CD14-positive monocyte (primary cell): ENCODE measurements around the gene XIRP1. TPM values are rescaled to one million over a fixed set of nuclear protein-coding genes. Genes with fewer than 3 reads are reported as not detected.

Source experiments
- DNase-seq, 3 donors: peaks; one replicate each; pipeline ENCODE4 v3.0.0-alpha.2; 2011 to 2022
- H2AFZ ChIP-seq: 2 replicates; pipeline ENCODE4 v1.6.0; 2012; ENCODE audit warnings: mild to moderate bottlenecking, low read depth, low read length, inconsistent platforms; ENCODE audit not compliant: insufficient read depth, poor library complexity, severe bottlenecking
- H3K27ac ChIP-seq, 2 donors: 1 replicate in 1 of 2; 2 replicates in 1 of 2; pipeline ENCODE4 v1.5.1; 2012 to 2013; ENCODE audit warnings: low read length in 2 of 2, control low read depth in 1 of 2, inconsistent platforms in 1 of 2, low read depth in 1 of 2, mild to moderate bottlenecking in 1 of 2
- H3K27me3 ChIP-seq, 2 donors: one replicate each; pipeline versions ENCODE4 v1.6.0 to v1.6.1; 2011 to 2013; ENCODE audit warnings: low read length in 2 of 2; ENCODE audit not compliant: control insufficient read depth in 2 of 2, insufficient read depth in 2 of 2
- H3K36me3 ChIP-seq, 2 donors: replicated peaks in 1 of 2; 1 replicate in 1 of 2; 2 replicates in 1 of 2; pipeline versions ENCODE4 v1.5.1 to v1.6.1; 2012 to 2013; ENCODE audit warnings: low read length in 2 of 2, control low read depth in 1 of 2, inconsistent platforms in 1 of 2, mild to moderate bottlenecking in 1 of 2; ENCODE audit not compliant: insufficient read depth in 2 of 2, control insufficient read depth in 1 of 2
- H3K4me1 ChIP-seq, 2 donors: 1 replicate in 1 of 2; 2 replicates in 1 of 2; pipeline versions ENCODE4 v1.5.1 to v1.6.1; 2012 to 2013; ENCODE audit warnings: low read length in 2 of 2, control low read depth in 1 of 2, inconsistent platforms in 1 of 2, mild to moderate bottlenecking in 1 of 2, moderate library complexity in 1 of 2; ENCODE audit not compliant: insufficient read depth in 2 of 2, control insufficient read depth in 1 of 2
- H3K4me2 ChIP-seq: replicated peaks from 2 replicates; pipeline ENCODE3; 2012; ENCODE audit warnings: low read length, moderate library complexity, mild to moderate bottlenecking; ENCODE audit not compliant: poor library complexity, severe bottlenecking; ENCODE audit errors: extremely low read depth
- H3K4me3 ChIP-seq, 3 experiments: fragments of 200-600 bp in 1 of 3; sonication (generic) in 1 of 3; replicated peaks in 1 of 3; 1 replicate in 2 of 3; 2 replicates in 1 of 3; pipeline ENCODE4 v1.5.1; 2011 to 2013; ENCODE audit warnings: low read length in 3 of 3, mild to moderate bottlenecking in 3 of 3, control low read depth in 2 of 3, low read depth in 2 of 3, inconsistent platforms in 1 of 3, moderate library complexity in 1 of 3
- H3K79me2 ChIP-seq: 2 replicates; pipeline ENCODE4 v1.6.0; 2012; ENCODE audit warnings: mild to moderate bottlenecking, control low read depth, inconsistent platforms, low read length, moderate library complexity; ENCODE audit not compliant: insufficient read depth
- H3K9ac ChIP-seq: 2 replicates; pipeline ENCODE4 v1.6.0; 2017; ENCODE audit warnings: low read length, mild to moderate bottlenecking; ENCODE audit not compliant: insufficient read depth, poor library complexity, severe bottlenecking
- H3K9me3 ChIP-seq, 2 donors: replicated peaks in 1 of 2; 1 replicate in 1 of 2; 2 replicates in 1 of 2; pipeline versions ENCODE4 v1.5.1 to v1.6.1; 2012 to 2013; ENCODE audit warnings: low read length in 2 of 2, control low read depth in 1 of 2; ENCODE audit not compliant: control insufficient read depth in 1 of 2, insufficient read depth in 1 of 2
- H4K20me1 ChIP-seq: 2 replicates; pipeline ENCODE4 v1.6.0; 2012; ENCODE audit warnings: mild to moderate bottlenecking, low read length, control low read depth, moderate library complexity; ENCODE audit not compliant: insufficient read depth
- H3K27ac Mint-ChIP-seq, 7 donors: one replicate each; pipeline ENCODE4 v1.8.0; 2020; ENCODE audit warnings: mild to moderate bottlenecking in 7 of 7, mixed read lengths in 7 of 7, moderate library complexity in 6 of 7, inconsistent platforms in 2 of 7
- H3K27me3 Mint-ChIP-seq, 3 donors: one replicate each; pipeline ENCODE4 v1.8.0; 2021 to 2022; ENCODE audit warnings: low read depth in 3 of 3, mild to moderate bottlenecking in 3 of 3, mixed read lengths in 3 of 3, moderate library complexity in 3 of 3, inconsistent platforms in 1 of 3
- H3K36me3 Mint-ChIP-seq, 2 donors: one replicate each; pipeline ENCODE4 v1.8.0; 2020; ENCODE audit warnings: mixed read lengths in 2 of 2, inconsistent platforms in 1 of 2, mild to moderate bottlenecking in 1 of 2
- H3K4me1 Mint-ChIP-seq: one replicate; pipeline ENCODE4 v1.8.0; 2020; ENCODE audit warnings: mild to moderate bottlenecking, mixed read lengths
- H3K4me3 Mint-ChIP-seq, 2 donors: one replicate each; pipeline ENCODE4 v1.8.0; 2020; ENCODE audit warnings: mild to moderate bottlenecking in 2 of 2, mixed read lengths in 2 of 2, moderate library complexity in 1 of 2
- H3K9me3 Mint-ChIP-seq, 7 donors: one replicate each; pipeline ENCODE4 v1.8.0; 2020 to 2022; ENCODE audit warnings: mixed read lengths in 7 of 7, mild to moderate bottlenecking in 6 of 7, moderate library complexity in 6 of 7, inconsistent platforms in 2 of 7
- WGBS: methylation state at CpG from one replicate; pipeline ENCODE4 v1.1.5; 2013; ENCODE audit warnings: missing lambda C conversion rate; ENCODE audit not compliant: insufficient coverage; 5-methylcytosine and 5-hydroxymethylcytosine counted together
- intact Hi-C, 2 donors: fragments of 100-400 bp; cut with micrococcal nuclease; formaldehyde crosslinking; loops; one replicate each; pipeline versions ENCODE4 v1.15.0 to v1.15.1; 2023
- polyA plus RNA-seq, 3 donors: library from polyadenylated mRNA; depleted of rRNA in 1 of 3; unstranded in 2 of 3; stranded (reverse) in 1 of 3; fragments of 300-500 nt in 2 of 3; fragments of >200 nt in 1 of 3; fragmentation: Illumina TruSeq in 2 of 3; gene quantifications; 1 replicate in 2 of 3; 2 replicates in 1 of 3; pipeline ENCODE4 v1.2.3, GENCODE V29; 2012 to 2021
- TF ChIP-seq, protein P1 (sequence below): fragments of 200-600 bp; IDR thresholded peaks from one replicate; pipeline ENCODE4 v1.8.0; 2022; ENCODE audit warnings: antibody characterized with exemption, mild to moderate bottlenecking

Gene XIRP1
- polyA plus RNA-seq, 3 donors: not detected

DNA sequence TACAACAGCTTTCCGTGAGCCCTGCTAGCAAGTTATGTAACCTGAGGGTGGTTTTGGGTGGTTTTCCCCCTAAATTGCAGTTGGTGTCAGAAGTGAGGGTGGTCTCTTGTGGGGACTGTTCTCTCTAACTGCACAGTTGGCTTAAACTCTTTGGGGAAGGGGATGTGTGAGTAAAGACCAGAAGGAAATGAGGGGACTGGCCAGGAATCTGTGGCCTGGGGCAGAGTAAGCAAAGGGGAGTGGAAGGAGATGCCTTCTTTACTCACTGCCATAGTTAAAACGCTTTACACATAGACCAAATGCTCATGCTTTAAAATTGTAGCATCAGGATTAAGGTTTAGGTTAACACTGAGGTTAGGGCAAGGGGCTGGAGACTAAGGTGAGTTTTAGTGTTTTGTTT is 21.2 kb upstream of the XIRP1 start:
- no peak overlapping the region for H3K4me3 Mint-ChIP-seq
- TF ChIP-seq, protein P1, sequence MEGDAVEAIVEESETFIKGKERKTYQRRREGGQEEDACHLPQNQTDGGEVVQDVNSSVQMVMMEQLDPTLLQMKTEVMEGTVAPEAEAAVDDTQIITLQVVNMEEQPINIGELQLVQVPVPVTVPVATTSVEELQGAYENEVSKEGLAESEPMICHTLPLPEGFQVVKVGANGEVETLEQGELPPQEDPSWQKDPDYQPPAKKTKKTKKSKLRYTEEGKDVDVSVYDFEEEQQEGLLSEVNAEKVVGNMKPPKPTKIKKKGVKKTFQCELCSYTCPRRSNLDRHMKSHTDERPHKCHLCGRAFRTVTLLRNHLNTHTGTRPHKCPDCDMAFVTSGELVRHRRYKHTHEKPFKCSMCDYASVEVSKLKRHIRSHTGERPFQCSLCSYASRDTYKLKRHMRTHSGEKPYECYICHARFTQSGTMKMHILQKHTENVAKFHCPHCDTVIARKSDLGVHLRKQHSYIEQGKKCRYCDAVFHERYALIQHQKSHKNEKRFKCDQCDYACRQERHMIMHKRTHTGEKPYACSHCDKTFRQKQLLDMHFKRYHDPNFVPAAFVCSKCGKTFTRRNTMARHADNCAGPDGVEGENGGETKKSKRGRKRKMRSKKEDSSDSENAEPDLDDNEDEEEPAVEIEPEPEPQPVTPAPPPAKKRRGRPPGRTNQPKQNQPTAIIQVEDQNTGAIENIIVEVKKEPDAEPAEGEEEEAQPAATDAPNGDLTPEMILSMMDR: no peak
- Histone ChIP-seq H3K4me3 (peak overlapping the region in 1 of 3 experiments; percentile 10), H2AFZ (peak overlapping the region; percentile 41), H3K9me3 (no peaks in the 10 kb centered on the region), H4K20me1 (no peaks in the 10 kb centered on the region), H3K27me3 (no peaks in the 10 kb centered on the region), H3K4me1 (peaks cover 78 to 91% of the 10 kb centered on the region in 2 donors), H3K9ac (no peak overlapping the region), H3K27ac (peak overlapping the region in 1 of 2 donors; percentile 82), H3K36me3 (no peaks in the 10 kb centered on the region), H3K4me2 (no peak overlapping the region), H3K79me2 (no peaks in the 10 kb centered on the region)
- H3K27me3 Mint-ChIP-seq: peaks cover 0 to 6% (median 0%) of the 10 kb centered on the region in 3 donors
- H3K4me1 Mint-ChIP-seq: peaks cover 81% of the 10 kb centered on the region
- peak overlapping the region in 6 of 7 donors; percentile 2 to 85 (median 46) for H3K27ac Mint-ChIP-seq
- intact Hi-C loops: no loop called here
- peaks cover 0 to 7% (median 0%) of the 10 kb centered on the region in 7 donors for H3K9me3 Mint-ChIP-seq
- no peak for DNase-seq
- no CpG with 5 or more reads among the region's 2 CpGs for WGBS
- H3K36me3 Mint-ChIP-seq: no peaks in the 10 kb centered on the region

DNA sequence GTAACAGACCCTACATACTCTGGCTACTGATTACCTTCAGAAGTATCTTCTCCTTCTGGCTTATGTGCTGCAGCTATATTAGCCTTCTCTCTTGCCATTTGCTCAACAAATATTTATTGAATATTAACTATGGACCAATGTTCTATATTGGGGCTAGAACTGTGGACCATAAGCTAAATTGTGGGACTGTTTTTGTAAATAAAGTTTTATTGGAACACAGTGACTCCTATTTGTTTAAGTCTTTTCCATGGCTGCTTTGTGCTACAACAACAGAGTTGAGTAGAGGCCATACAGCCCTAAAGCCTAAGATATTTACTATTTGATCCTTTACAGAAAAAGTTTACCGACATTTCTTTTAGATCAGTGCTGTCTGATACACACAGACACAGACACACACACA is 20.3 kb upstream of the XIRP1 start:
- Histone ChIP-seq H3K9ac (no peak overlapping the region), H3K9me3 (no peaks in the 10 kb centered on the region), H3K36me3 (no peaks in the 10 kb centered on the region), H3K4me1 (peaks cover 79 to 92% of the 10 kb centered on the region in 2 donors), H2AFZ (no peak overlapping the region), H3K27ac (no peak overlapping the region), H4K20me1 (no peaks in the 10 kb centered on the region), H3K4me3 (no peak overlapping the region), H3K4me2 (no peak overlapping the region), H3K27me3 (no peaks in the 10 kb centered on the region), H3K79me2 (no peaks in the 10 kb centered on the region)
- H3K27me3 Mint-ChIP-seq: peaks cover 0 to 6% (median 0%) of the 10 kb centered on the region in 3 donors
- H3K9me3 Mint-ChIP-seq: peaks cover 0 to 7% (median 0%) of the 10 kb centered on the region in 7 donors
- no peaks in the 10 kb centered on the region for H3K36me3 Mint-ChIP-seq
- no peak overlapping the region for H3K27ac Mint-ChIP-seq
- peaks cover 81% of the 10 kb centered on the region for H3K4me1 Mint-ChIP-seq
- intact Hi-C loops: no loop called here
- no CpG with 5 or more reads among the region's 1 CpG for WGBS
- no peak for DNase-seq
- H3K4me3 Mint-ChIP-seq: no peak overlapping the region
- TF ChIP-seq, protein P1: no peak
